ENCODE measurements around the gene ATXN7L3.

The ATXN7L3 gene

DNA sequence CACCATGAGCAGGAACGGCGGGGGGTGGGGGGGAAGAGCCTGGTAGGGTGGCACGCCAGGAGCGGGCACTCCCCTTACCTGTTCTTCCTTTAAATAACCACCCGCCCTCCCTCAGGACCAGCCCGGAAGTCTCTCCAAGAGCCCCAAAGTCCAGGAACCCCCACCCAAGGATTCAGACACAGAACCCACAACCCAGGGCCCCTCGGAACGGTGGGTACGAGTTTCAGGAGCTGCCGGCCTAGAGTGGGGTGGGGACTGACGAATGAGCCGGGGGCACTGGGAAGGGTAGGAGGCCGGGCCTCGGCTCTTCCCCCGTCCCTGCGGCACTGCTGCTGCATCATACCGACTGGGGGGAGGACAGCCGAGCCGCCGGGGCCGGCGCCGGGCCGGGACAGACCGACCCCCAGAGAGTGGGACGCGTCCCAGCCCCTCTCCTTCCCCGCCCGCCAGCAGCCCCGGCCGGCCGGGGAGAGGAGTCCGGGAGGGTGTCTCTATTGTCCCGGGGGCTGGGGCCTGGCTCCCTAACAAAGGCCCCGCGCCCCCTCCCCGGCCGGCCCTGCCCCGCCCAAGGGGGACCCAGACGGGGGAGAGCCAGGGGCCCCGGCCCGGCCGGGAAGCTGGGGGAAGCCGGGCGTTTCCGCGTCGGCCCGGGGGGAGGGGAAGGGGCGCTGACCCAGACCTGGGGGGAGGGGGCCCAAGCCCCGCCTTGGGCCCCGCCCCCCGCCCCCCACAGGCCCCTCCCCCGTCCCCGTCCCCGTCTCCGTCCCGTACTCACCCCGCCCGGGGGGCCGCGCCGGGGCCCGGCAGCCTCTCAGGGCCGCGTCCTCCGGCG, 747 bp downstream of the ATXN7L3 start:
- DNase-seq: peak; percentile 81

DNA sequence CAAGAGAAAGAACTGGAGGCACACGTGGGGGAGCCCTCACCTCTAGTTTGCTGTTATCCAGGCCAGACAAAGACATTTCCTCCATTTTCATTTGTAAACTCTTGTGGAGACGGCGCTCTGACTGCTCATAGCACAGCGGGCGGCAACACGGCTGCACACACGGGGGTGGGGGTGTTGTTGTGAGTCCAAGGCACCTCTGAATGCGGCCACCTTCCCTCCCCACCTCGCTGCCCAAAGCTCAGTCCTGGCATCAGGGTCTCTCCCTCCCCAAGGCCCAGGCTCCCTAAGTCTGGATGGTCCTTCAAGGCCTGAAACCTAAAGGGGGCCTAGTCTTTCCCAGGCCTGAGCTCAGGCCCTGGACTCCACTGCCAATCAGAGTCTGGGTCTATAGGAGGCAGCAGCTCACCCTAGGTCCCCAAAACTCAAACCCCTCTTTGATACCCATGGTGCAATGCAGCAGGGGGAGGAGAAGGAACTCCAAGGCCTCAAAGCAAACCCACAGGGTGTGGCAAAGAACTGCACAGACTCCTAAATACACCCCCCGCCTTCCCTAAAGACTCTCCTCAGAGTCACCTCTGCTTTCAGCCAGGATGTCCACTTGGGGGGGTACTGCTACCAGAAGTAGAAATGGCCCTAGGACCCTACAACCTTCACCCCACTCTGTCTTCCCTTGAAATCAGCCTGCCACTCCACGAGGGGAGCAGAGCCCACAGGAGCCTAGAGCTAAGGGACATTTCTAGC, 1.5 kb downstream of the ATXN7L3 start:
- DNase-seq: peak; percentile 72

GRCh38 chr17:44197107-44197506, 2.6 kb downstream of the ATXN7L3 start:
- no peak for DNase-seq

DNA sequence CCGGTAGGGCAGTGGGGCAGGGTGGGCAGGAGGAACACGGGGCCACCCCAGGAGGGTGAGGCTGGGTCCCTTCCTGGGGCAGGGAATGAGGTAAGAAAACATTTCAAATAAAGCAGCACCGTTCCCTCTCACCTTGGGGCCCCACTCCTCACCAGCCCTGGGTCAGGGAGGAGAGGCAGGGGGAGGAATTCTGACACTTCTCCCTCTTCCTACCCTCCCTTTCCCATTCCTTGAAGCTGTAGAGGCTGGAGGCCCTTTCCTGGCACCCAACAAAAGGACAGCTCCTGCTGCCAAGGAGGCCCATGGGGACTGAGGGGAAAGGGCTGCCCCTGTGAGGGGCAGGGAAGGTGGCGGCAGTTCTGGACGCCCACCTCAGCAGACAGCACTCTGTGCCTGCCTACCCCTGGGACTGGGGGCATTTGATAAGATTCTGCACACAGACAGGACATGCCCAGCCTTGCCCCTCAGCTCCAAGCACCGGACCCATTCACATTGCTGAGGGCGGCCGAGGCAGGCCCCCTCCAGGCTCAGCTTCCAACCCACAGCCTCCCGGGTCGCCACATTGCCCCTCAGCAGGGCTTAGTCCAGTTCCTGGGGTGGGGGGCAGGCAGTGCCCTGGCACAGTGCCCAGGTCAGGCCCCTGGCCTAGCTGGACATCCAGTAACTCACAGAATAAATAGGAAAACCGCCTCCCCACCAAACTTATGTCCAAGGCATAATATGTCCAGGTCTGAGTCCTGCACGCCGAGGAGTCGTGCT, 6.2 kb downstream of the ATXN7L3 start:
- no peak for DNase-seq

- no peak for DNase-seq
Observed at GRCh38 chr17:44192750-44193149, 6.9 kb downstream of the ATXN7L3 start.

GRCh38 chr17:44191941-44192496, 7.7 kb downstream of the ATXN7L3 start:
- no peak for DNase-seq

- no peak for DNase-seq
Observed at GRCh38 chr17:44191369-44191768, 8.3 kb downstream of the ATXN7L3 start.

DNA sequence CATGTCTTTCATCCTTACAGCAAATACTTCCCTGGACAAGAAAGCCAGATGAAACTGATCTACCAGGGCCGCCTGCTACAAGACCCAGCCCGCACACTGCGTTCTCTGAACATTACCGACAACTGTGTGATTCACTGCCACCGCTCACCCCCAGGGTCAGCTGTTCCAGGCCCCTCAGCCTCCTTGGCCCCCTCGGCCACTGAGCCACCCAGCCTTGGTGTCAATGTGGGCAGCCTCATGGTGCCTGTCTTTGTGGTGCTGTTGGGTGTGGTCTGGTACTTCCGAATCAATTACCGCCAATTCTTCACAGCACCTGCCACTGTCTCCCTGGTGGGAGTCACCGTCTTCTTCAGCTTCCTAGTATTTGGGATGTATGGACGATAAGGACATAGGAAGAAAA, 9.2 kb downstream of the ATXN7L3 start:
- no peak for DNase-seq

- DNase-seq: no peak
Observed at GRCh38 chr17:44188576-44189403, 10.9 kb downstream of the ATXN7L3 start.

DNA sequence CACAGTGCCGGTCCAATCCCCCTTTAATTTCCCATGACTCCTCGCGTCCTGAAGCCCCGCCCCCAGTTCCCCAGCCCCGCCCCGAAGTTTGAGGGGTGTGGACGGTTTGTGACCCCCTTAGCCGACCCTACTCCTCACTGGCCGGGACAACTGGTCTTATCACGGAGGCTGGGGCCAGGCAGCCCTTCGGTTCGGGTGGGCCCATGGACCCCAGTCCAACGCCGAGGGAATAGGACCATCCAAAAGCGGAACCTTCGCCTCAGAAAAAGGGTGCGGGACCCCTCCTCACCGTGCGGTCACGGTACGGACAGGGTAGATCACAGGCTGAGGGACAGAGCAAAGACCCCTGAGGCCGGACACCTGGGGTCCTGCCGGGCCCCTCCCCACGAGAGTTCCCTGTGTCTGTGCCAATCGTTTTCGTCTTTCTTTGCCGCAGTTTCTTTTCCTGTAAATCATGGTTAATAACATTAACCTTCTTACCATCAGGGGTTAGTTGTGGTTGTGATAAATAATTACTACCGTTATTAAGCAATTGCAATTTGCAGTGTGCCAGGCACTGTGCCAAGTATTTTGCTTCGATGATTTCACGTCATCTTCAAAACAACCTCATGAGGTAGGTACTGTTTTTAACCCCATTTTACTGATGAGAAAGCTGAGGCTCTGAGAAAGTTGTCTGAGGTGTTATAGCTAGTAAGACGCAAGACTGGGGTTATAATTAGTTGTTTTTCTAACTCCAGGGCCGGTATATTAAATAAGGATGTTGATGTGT, 12.4 kb downstream of the ATXN7L3 start:
- peak; percentile 31 for DNase-seq

GRCh38 chr17:44186307-44187130, 13.2 kb downstream of the ATXN7L3 start, which contains the start of gene TMUB2:
TMUB2 (plus strand) TSS chr17:44186972; CDS start chr17:44187709, 737 bp downstream.
- peak; percentile 100 for DNase-seq

GRCh38 chr17:44184212-44184810, 15.4 kb downstream of the ATXN7L3 start:
- DNase-seq: no peak

DNA sequence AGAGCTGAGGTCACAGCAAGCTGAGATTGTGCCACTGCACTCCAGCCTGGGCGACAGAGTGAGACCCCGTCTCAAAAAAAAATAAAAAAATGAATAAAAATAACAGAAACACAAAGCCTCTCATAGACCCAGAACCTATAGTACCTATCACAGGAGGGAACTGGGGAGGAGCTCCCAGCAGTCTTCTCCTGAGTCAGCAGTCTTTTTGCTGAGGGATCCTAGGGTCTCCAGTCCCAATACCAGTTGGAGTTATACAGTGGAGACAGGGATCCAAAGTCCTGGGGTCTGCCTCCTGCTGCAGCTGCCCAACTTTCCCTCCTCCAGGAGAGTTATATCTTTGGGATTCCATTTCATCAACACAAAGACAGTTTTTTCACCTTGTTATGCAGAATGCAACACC, 16.7 kb downstream of the ATXN7L3 start:
- DNase-seq: no peak

- DNase-seq: no peak
Observed at GRCh38 chr17:44178133-44178532, 21.6 kb downstream of the ATXN7L3 start.

DNA sequence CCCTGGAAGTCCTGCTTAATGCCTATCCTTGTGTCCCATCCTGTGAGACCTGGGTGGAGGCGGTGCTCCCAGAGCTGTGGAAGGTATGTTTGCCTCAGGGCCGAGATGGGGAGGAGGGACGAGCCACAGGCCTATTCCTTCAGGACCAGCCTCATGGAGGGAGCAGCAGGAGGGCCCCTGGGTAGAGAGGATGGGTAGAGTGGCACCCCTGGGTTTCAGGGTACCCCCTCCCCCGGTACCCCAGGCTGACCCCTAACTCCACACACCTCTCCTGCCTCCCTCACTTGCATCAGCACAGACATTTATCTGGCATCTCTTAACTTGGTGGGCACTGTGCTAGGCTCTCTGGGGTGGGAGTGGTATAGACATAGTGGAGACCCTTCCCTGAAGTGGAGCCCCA, 22.0 kb downstream of the ATXN7L3 start:
- DNase-seq: no peak

DNA sequence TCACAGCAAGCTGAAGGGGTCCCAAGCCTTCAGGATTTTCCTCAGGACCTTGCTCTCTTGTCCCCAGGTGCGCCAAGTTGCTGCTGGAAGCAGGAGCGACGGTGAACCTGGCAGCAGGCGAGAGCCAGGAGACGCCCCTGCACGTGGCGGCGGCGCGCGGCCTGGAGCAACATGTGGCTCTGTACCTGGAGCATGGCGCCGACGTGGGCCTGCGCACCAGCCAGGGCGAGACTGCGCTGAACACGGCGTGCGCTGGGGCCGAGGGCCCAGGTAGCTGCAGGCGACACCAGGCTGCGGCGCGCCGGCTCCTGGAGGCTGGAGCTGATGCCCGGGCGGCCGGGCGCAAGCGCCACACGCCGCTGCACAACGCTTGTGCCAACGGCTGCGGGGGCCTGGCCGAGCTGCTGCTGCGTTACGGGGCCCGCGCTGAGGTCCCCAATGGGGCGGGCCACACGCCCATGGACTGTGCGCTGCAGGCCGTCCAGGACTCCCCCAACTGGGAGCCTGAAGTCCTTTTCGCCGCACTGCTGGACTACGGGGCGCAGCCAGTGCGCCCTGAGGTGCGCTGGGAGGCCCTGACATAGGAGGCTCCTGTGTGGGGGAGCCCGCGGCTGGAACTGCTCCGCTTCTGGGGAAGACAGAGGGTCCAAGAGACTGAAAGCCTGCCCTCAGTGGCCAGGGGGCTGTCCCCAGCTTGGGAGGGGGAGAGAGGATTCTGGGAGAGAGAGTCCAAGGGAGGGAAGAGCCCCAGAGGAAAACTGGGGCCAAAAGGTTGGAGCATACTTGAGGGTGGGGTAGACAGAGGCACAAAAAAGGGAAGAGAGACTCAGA, 22.8 kb downstream of the ATXN7L3 start:
- DNase-seq: no peak

GRCh38 chr17:44176257-44176656, 23.4 kb downstream of the ATXN7L3 start:
- DNase-seq: no peak

DNA sequence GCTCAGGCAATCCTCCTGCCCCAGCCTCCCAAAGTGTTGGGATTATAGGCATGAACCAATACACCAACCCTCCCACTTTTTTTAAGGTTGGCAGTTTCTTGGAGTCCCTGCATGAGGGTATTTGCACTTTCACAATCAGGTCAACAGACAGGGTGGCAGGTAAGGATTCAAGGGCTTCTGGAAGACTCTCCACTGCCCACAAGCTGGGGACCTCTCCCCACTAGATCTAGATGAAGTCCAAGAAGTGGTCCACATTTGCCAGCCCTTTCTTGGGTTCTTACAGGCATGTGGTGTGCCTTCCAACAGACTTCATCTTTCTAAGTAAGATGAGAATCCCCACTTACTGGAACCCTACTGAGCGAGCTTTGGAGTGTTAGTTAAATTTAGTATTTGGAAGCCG, 25.3 kb downstream of the ATXN7L3 start:
- DNase-seq: no peak

GRCh38 chr17:44171931-44172455, 27.7 kb downstream of the ATXN7L3 start:
- DNase-seq: no peak

Measured in CD4-positive, alpha-beta T cell treated with Interleukin-6 for 4 hours (primary cell).